HG03354 (cell line): Measurements from ENCODE around the gene SPHKAP.
A peak's percentile ranks its signal among the peaks of the same experiment; 100 is the strongest.
"Not testable (repeated sequence)": the region's sequence is repeated elsewhere in the genome, so short reads cannot be mapped to it uniquely, and the experiment has no call there.

Source experiments
- ATAC-seq: cut with Tn5 transposase; IDR thresholded peaks from one replicate; pipeline ENCODE4 v1.9.1; 2021; ENCODE audit warnings: mild to moderate bottlenecking; ENCODE audit not compliant: unreplicated experiment, poor library complexity, severe bottlenecking

The SPHKAP gene

GRCh38 chr2:228181098-228182019 lies at the start of gene SPHKAP:
Gene SPHKAP (minus strand): TSS chr2:228181687. CDS start chr2:228181598, 89 bp downstream.
- no peak for ATAC-seq

- no peak for ATAC-seq
These were observed 46.0 kb upstream of the SPHKAP start for GRCh38 chr2:228227466-228227865.

- no peak for ATAC-seq
These were observed 42.9 kb upstream of the SPHKAP start for GRCh38 chr2:228224410-228224809.

- not testable (repeated sequence) for ATAC-seq
These were observed 37.1 kb upstream of the SPHKAP start for GRCh38 chr2:228218593-228218992.

- no peak for ATAC-seq
These were observed 16.0 kb upstream of the SPHKAP start for GRCh38 chr2:228197504-228197903.

- no peak for ATAC-seq
These were observed 1.0 kb downstream of the SPHKAP start for GRCh38 chr2:228180181-228181097.

GRCh38 chr2:228167290-228167689 lies 14.2 kb downstream of the SPHKAP start:
- no peak for ATAC-seq

- ATAC-seq: no peak
These were observed 16.8 kb downstream of the SPHKAP start for GRCh38 chr2:228164718-228165117.

- no peak for ATAC-seq
These were observed 23.6 kb downstream of the SPHKAP start for GRCh38 chr2:228157841-228158240.

GRCh38 chr2:228144961-228145360 lies 36.5 kb downstream of the SPHKAP start:
- no peak for ATAC-seq

GRCh38 chr2:228140934-228141528 lies 40.5 kb downstream of the SPHKAP start:
- ATAC-seq: peak; percentile 90

- ATAC-seq: no peak
These were observed 45.5 kb downstream of the SPHKAP start for GRCh38 chr2:228136027-228136426.

- ATAC-seq: no peak
These were observed 46.2 kb downstream of the SPHKAP start for GRCh38 chr2:228135300-228135699.

GRCh38 chr2:228131833-228132232 lies 49.7 kb downstream of the SPHKAP start:
- no peak for ATAC-seq

GRCh38 chr2:228126401-228126800 lies 55.1 kb downstream of the SPHKAP start:
- ATAC-seq: no peak

GRCh38 chr2:228118940-228119339 lies 62.5 kb downstream of the SPHKAP start:
- ATAC-seq: no peak

GRCh38 chr2:228107846-228108245 lies 73.6 kb downstream of the SPHKAP start:
- ATAC-seq: no peak

GRCh38 chr2:228105526-228106250 lies 75.8 kb downstream of the SPHKAP start:
- no peak for ATAC-seq

- ATAC-seq: no peak
These were observed 77.3 kb downstream of the SPHKAP start for GRCh38 chr2:228104215-228104614.
